ENCODE data around the gene IAH1.

DNA sequence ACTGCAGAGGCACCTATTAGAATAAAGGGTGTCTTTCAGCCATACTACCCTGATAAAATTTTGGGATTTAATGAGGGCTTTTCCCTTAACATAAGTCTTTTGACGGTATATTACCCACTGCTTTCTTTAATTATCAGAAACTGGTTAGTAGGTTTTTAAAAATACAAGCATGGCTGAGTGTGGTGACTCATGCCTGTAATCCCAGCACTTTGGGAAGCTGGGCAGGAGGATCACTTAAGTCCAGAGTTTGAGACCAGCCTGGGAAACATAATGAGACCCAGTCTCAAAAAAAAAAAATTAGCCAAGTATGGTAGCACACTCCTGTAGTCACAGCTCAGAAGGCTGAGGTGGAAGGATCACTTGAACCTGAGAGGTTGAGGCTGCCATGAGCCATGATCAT, 34.8 kb upstream of the IAH1 start:
- TF ChIP-seq, protein P1, sequence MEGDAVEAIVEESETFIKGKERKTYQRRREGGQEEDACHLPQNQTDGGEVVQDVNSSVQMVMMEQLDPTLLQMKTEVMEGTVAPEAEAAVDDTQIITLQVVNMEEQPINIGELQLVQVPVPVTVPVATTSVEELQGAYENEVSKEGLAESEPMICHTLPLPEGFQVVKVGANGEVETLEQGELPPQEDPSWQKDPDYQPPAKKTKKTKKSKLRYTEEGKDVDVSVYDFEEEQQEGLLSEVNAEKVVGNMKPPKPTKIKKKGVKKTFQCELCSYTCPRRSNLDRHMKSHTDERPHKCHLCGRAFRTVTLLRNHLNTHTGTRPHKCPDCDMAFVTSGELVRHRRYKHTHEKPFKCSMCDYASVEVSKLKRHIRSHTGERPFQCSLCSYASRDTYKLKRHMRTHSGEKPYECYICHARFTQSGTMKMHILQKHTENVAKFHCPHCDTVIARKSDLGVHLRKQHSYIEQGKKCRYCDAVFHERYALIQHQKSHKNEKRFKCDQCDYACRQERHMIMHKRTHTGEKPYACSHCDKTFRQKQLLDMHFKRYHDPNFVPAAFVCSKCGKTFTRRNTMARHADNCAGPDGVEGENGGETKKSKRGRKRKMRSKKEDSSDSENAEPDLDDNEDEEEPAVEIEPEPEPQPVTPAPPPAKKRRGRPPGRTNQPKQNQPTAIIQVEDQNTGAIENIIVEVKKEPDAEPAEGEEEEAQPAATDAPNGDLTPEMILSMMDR (IDR thresholded peaks at IDR 0.05), result no peak
- TF ChIP-seq POLR2A (IDR thresholded peaks at IDR 0.05), result no peak

Measured in body of pancreas (tissue), 4 donors.